Brain microvascular endothelial cell (primary cell): ENCODE data around the gene SBF2.

Experiments used
- DNase-seq: peaks from one replicate; pipeline ENCODE4 v3.0.0-alpha.2; 2020
- H3K27ac ChIP-seq: fragments of 250-450 bp; sonication (Bioruptor Pico); 2 replicates; pipeline ENCODE4 v1.5.1; 2020; ENCODE audit warnings: mild to moderate bottlenecking, moderate library complexity
- H3K27me3 ChIP-seq: fragments of 250-450 bp; sonication (Bioruptor Pico); replicated peaks from 2 replicates; pipeline ENCODE4 v1.5.1; 2020; ENCODE audit warnings: mild to moderate bottlenecking
- H3K36me3 ChIP-seq: fragments of 250-450 bp; sonication (Bioruptor Pico); replicated peaks from 2 replicates; pipeline ENCODE4 v1.5.1; 2020; ENCODE audit warnings: mild to moderate bottlenecking
- H3K4me3 ChIP-seq: 2 replicates; pipeline ENCODE4 v1.5.1; 2011; ENCODE audit warnings: low read depth, mild to moderate bottlenecking, control low read depth, low read length, moderate library complexity
- CTCF ChIP-seq: IDR thresholded peaks from 2 replicates; pipeline ENCODE4 v1.5.1; 2011; ENCODE audit warnings: low read depth, mild to moderate bottlenecking, moderate library complexity, low read length, control low read depth, inconsistent platforms; ENCODE audit errors: missing control alignments
- in situ Hi-C: cut with HindIII; loops from 2 replicates; pipeline ENCODE4 v1.10.0; 2017; ENCODE audit warnings: low sequenced_read_pairs, low pct_ligation_motif_present

SBF2 gene

GRCh38 chr11:10076458-10077141 is 217.4 kb downstream of the SBF2 start:
- in situ Hi-C loops: no loop called here

GRCh38 chr11:10075141-10075540 is 218.9 kb downstream of the SBF2 start:
- Histone ChIP-seq H3K36me3 (no peaks in the 10 kb centered on the region), H3K4me3 (no peak overlapping the region), H3K27ac (no peak overlapping the region), H3K27me3 (no peaks in the 10 kb centered on the region)
- no peak for DNase-seq
- in situ Hi-C loops: no loop called here
- no peak for TF ChIP-seq CTCF

More at GRCh38 chr11:10076458-10077141, 217.4 kb downstream of the SBF2 start:
- no peaks in the 10 kb centered on the region for H3K27me3 ChIP-seq
- peak; percentile 6 for DNase-seq
- H3K27ac ChIP-seq: no peak overlapping the region
- H3K36me3 ChIP-seq: no peaks in the 10 kb centered on the region
- H3K4me3 ChIP-seq: no peak overlapping the region
- TF ChIP-seq CTCF: peak; percentile 82

GRCh38 chr11:10072841-10073240 is 221.2 kb downstream of the SBF2 start:
- no peak overlapping the region for H3K27ac ChIP-seq
- DNase-seq: peak; percentile 24
- H3K4me3 ChIP-seq: no peak overlapping the region
- H3K27me3 ChIP-seq: no peaks in the 10 kb centered on the region
- no peak for TF ChIP-seq CTCF
- in situ Hi-C loops: no loop called here
- H3K36me3 ChIP-seq: no peaks in the 10 kb centered on the region

GRCh38 chr11:10072142-10072541 is 221.9 kb downstream of the SBF2 start:
- DNase-seq: no peak
- no peaks in the 10 kb centered on the region for H3K27me3 ChIP-seq
- H3K36me3 ChIP-seq: no peaks in the 10 kb centered on the region
- TF ChIP-seq CTCF: no peak
- H3K27ac ChIP-seq: no peak overlapping the region
- H3K4me3 ChIP-seq: no peak overlapping the region
- in situ Hi-C loops: no loop called here

GRCh38 chr11:10067629-10068300 is 226.3 kb downstream of the SBF2 start:
- H3K4me3 ChIP-seq: no peak overlapping the region
- H3K36me3 ChIP-seq: no peaks in the 10 kb centered on the region
- no peak overlapping the region for H3K27ac ChIP-seq
- H3K27me3 ChIP-seq: no peaks in the 10 kb centered on the region
- in situ Hi-C loops: no loop called here
- no peak for DNase-seq
- TF ChIP-seq CTCF: no peak
